NCI-H510A (cell line): Measurements from ENCODE around the gene RELL1.

Experiments used
- DNase-seq: peaks from one replicate; lab custom pipeline; 2025; lab: John Stamatoyannopoulos, UW

Gene RELL1

GRCh38 chr4:37597034-37597433 is 89.1 kb downstream of the RELL1 start:
- no peak for DNase-seq

GRCh38 chr4:37595875-37596680 is 90.1 kb downstream of the RELL1 start:
- no peak for DNase-seq

GRCh38 chr4:37594099-37594498 is 92.1 kb downstream of the RELL1 start:
- no peak for DNase-seq

GRCh38 chr4:37591349-37591748 is 94.8 kb downstream of the RELL1 start:
- DNase-seq, result no peak

GRCh38 chr4:37590016-37590415 is 96.2 kb downstream of the RELL1 start:
- DNase-seq, result peak; percentile 22

- no peak for DNase-seq
Measured at GRCh38 chr4:37588150-37588549, 98.0 kb downstream of the RELL1 start.

- no peak for DNase-seq
Measured at GRCh38 chr4:37586194-37586593, 100.0 kb downstream of the RELL1 start.

- no peak for DNase-seq
Measured at GRCh38 chr4:37584493-37585060, 101.6 kb downstream of the RELL1 start.

GRCh38 chr4:37584071-37584470 is 102.1 kb downstream of the RELL1 start:
- DNase-seq, result no peak

GRCh38 chr4:37573566-37573965 is 112.6 kb downstream of the RELL1 start:
- DNase-seq, result no peak

GRCh38 chr4:37568489-37568888 is 117.7 kb downstream of the RELL1 start:
- no peak for DNase-seq

GRCh38 chr4:37567836-37568235 is 118.3 kb downstream of the RELL1 start:
- no peak for DNase-seq

- DNase-seq, result no peak
Measured at GRCh38 chr4:37562592-37562991, 123.6 kb downstream of the RELL1 start.

- no peak for DNase-seq
Measured at GRCh38 chr4:37561803-37562207, 124.4 kb downstream of the RELL1 start.

GRCh38 chr4:37561196-37561802 is 124.9 kb downstream of the RELL1 start:
- no peak for DNase-seq
